ENCODE data around the gene SLN. TPM values are rescaled to one million over a fixed set of nuclear protein-coding genes. Genes with fewer than 3 reads are reported as not detected.

Gene SLN
- total and polyA plus RNA-seq, 9 of the 15 experiments (the other 6 are each of a cell fraction or from before 2014, with no cell fraction given) = not detected

- Histone ChIP-seq H2AFZ (ENCODE audit: low read depth, low read length) (no peak overlapping the region), H3K27me3 (ENCODE audit: control insufficient read depth in 2 of 2, insufficient read depth in 2 of 2, low read length in 2 of 2) (peaks cover 18 to 23% of the 10 kb centered on the region in 2 experiments; a peak in 4 of 5 replicates), H3K27ac (ENCODE audit: extremely low read depth, low read depth, low read length) (no peak overlapping the region), H4K20me1 (replicated peaks; ENCODE audit: control insufficient read depth, insufficient read depth, low read length) (no peaks in the 10 kb centered on the region), H3K36me3 (ENCODE audit: control insufficient read depth, insufficient read depth, low read length) (no peaks in the 10 kb centered on the region), H3K9me1 (ENCODE audit: control insufficient read depth, insufficient read depth, low read length) (no peaks in the 10 kb centered on the region), H3K4me2 (ENCODE audit: insufficient read depth, low read length) (no peak overlapping the region), H3K9ac (ENCODE audit: insufficient read depth in 1 of 2, low read depth in 2 of 2, low read length in 2 of 2) (no peak overlapping the region), H3K9me3 (replicated peaks; ENCODE audit: control insufficient read depth, insufficient read depth, low read depth, low read length) (no peaks in the 10 kb centered on the region), H3K4me3 (no peak overlapping the region), H3K79me2 (ENCODE audit: control insufficient read depth, insufficient read depth, low read length) (no peaks in the 10 kb centered on the region), H3K4me1 (replicated peaks in 1 of 2; ENCODE audit: control insufficient read depth in 2 of 2, insufficient read depth in 2 of 2, low read length in 2 of 2) (no peaks in the 10 kb centered on the region)
- POLR2A ChIA-PET = no interaction called here
- no peak for TF ChIP-seq ZNF239 (CRISPR knock-in tag; IDR thresholded peaks at IDR 0.05)
- no peak for TF ChIP-seq ATF3 (IDR thresholded peaks at IDR 0.05)
- no peak for TF ChIP-seq ATF3 (CRISPR knock-in tag; conservative IDR thresholded peaks at IDR 0.05)
- TF ChIP-seq FOXM1 (IDR thresholded peaks at IDR 0.05; ENCODE audit: low read depth) = no peak
- TF ChIP-seq FOXM1 (CRISPR knock-in tag; IDR thresholded peaks at IDR 0.05; ENCODE audit: low read depth) = no peak
- no peak for TF ChIP-seq MEF2D (tag; conservative IDR thresholded peaks at IDR 0.05; ENCODE audit: low read depth)
- TF ChIP-seq CBX2 (IDR thresholded peaks at IDR 0.05; ENCODE audit: insufficient read depth, low read length, poor library complexity, severe bottlenecking) = no peak
- under 1% methylated on average over 10 of the region's 10 CpGs for WGBS (ENCODE audit: insufficient coverage, low coverage, missing lambda C conversion rate)
- no peak for ATAC-seq
- no peak for FAIRE-seq
- intact Hi-C loops (cut with micrococcal nuclease) (no loop called here), in situ Hi-C loops (cut with MboI) (no loop called here)
- DNase-seq (ENCODE audit: extremely low read depth in 1 of 4, low spot score in 3 of 4) = no peak
- no TSS peak for BruUV-seq (replicated peaks)
- CTCF ChIA-PET (ENCODE audit: low intra/inter-chr PET ratio) = no interaction called here
Measured at GRCh38 chr11:107665018-107665417, 46.8 kb downstream of the SLN start.
